ENCODE data around the gene MYO7A. TPM values are rescaled to one million over a fixed set of nuclear protein-coding genes. Genes with fewer than 3 reads are reported as not detected.

MYO7A gene
- total RNA-seq, 1 experiment from 2014 or later: 2.5 TPM

DNA sequence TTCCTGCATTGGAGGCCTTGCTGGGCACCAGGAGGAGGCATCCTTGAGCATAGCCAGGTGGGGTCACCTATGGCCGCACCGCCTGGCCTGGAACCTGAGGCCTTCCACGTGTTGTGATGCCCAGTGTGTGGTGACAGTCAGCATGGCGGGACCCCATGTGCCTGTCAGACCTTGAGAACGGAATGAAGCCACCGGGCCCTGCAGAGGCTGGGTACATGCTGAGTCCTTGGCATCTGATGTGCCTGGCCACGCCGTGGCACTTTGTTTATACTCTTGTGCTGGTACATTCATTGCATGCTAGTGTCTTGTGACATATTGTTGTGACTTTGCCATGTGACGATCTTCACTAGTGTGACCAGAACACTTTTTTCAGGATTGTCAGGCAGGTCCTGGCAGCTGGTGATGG is 8.5 kb upstream of the MYO7A start:
- CTCF ChIA-PET: no interaction called here
- H3K27ac Mint-ChIP-seq: no peak overlapping the region
- POLR2A ChIA-PET: no interaction called here
- no peak overlapping the region for H3K4me3 Mint-ChIP-seq
- no peaks in the 10 kb centered on the region for H3K27me3 Mint-ChIP-seq (ENCODE audit: low read depth)
- TF ChIP-seq JAZF1 (CRISPR knock-in tag; IDR thresholded peaks at IDR 0.05): no peak
- TF ChIP-seq, protein P1, sequence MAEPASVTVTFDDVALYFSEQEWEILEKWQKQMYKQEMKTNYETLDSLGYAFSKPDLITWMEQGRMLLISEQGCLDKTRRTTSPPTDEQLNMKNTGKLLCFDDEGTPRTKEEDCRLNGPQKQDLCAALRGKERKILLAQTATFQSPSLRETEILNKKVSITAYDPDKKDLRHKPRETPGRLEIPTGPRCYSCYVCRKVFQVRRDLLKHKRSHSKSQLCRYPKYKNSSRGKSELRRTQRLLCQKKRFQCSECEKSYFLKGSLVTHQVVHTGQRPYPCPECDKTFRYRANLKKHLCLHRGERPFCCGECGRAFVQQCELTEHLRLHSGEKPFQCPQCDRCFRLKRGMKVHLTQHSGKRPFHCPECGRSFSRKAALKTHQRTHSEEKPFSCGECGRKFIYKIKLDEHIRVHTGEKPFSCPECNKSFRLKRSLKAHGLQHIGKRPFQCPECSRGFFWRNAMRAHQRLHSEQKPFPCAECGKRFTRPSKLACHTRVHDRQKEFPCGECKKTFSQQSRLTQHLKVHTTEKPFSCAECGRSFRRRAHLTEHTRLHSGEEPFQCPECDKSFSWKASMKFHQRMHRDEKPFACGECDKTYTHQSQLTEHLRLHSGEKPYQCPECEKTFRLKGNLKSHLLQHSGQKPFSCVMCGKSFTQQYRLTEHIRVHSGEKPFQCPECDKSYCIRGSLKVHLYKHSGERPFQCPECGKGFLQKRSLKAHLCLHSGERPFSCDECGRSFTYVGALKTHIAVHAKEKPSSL (CRISPR knock-in tag; conservative IDR thresholded peaks at IDR 0.05): no peak
- TF ChIP-seq ZNF219 (CRISPR knock-in tag; IDR thresholded peaks at IDR 0.05; ENCODE audit: borderline replicate concordance): no peak
- TF ChIP-seq ESRRA (CRISPR knock-in tag; IDR thresholded peaks at IDR 0.05; ENCODE audit: borderline replicate concordance): no peak
- TF ChIP-seq, protein P2, sequence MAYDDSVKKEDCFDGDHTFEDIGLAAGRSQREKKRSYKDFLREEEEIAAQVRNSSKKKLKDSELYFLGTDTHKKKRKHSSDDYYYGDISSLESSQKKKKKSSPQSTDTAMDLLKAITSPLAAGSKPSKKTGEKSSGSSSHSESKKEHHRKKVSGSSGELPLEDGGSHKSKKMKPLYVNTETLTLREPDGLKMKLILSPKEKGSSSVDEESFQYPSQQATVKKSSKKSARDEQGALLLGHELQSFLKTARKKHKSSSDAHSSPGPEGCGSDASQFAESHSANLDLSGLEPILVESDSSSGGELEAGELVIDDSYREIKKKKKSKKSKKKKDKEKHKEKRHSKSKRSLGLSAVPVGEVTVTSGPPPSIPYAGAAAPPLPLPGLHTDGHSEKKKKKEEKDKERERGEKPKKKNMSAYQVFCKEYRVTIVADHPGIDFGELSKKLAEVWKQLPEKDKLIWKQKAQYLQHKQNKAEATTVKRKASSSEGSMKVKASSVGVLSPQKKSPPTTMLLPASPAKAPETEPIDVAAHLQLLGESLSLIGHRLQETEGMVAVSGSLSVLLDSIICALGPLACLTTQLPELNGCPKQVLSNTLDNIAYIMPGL (CRISPR knock-in tag; IDR thresholded peaks at IDR 0.05): no peak
- no peak for TF ChIP-seq EMX1 (CRISPR knock-in tag; IDR thresholded peaks at IDR 0.05)
- TF ChIP-seq, protein P3, sequence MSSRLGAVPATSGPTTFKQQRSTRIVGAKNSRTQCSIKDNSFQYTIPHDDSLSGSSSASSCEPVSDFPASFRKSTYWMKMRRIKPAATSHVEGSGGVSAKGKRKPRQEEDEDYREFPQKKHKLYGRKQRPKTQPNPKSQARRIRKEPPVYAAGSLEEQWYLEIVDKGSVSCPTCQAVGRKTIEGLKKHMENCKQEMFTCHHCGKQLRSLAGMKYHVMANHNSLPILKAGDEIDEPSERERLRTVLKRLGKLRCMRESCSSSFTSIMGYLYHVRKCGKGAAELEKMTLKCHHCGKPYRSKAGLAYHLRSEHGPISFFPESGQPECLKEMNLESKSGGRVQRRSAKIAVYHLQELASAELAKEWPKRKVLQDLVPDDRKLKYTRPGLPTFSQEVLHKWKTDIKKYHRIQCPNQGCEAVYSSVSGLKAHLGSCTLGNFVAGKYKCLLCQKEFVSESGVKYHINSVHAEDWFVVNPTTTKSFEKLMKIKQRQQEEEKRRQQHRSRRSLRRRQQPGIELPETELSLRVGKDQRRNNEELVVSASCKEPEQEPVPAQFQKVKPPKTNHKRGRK (CRISPR knock-in tag; IDR thresholded peaks at IDR 0.05; ENCODE audit: borderline replicate concordance): no peak
- TF ChIP-seq, protein P4, sequence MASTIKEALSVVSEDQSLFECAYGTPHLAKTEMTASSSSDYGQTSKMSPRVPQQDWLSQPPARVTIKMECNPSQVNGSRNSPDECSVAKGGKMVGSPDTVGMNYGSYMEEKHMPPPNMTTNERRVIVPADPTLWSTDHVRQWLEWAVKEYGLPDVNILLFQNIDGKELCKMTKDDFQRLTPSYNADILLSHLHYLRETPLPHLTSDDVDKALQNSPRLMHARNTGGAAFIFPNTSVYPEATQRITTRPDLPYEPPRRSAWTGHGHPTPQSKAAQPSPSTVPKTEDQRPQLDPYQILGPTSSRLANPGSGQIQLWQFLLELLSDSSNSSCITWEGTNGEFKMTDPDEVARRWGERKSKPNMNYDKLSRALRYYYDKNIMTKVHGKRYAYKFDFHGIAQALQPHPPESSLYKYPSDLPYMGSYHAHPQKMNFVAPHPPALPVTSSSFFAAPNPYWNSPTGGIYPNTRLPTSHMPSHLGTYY (CRISPR knock-in tag; IDR thresholded peaks at IDR 0.05): no peak
- TF ChIP-seq ZNF121 (CRISPR knock-in tag; IDR thresholded peaks at IDR 0.05): no peak
- TF ChIP-seq, protein P5, sequence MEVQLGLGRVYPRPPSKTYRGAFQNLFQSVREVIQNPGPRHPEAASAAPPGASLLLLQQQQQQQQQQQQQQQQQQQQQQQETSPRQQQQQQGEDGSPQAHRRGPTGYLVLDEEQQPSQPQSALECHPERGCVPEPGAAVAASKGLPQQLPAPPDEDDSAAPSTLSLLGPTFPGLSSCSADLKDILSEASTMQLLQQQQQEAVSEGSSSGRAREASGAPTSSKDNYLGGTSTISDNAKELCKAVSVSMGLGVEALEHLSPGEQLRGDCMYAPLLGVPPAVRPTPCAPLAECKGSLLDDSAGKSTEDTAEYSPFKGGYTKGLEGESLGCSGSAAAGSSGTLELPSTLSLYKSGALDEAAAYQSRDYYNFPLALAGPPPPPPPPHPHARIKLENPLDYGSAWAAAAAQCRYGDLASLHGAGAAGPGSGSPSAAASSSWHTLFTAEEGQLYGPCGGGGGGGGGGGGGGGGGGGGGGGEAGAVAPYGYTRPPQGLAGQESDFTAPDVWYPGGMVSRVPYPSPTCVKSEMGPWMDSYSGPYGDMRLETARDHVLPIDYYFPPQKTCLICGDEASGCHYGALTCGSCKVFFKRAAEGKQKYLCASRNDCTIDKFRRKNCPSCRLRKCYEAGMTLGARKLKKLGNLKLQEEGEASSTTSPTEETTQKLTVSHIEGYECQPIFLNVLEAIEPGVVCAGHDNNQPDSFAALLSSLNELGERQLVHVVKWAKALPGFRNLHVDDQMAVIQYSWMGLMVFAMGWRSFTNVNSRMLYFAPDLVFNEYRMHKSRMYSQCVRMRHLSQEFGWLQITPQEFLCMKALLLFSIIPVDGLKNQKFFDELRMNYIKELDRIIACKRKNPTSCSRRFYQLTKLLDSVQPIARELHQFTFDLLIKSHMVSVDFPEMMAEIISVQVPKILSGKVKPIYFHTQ (CRISPR knock-in tag; IDR thresholded peaks at IDR 0.05): no peak
- TF ChIP-seq, protein P6, sequence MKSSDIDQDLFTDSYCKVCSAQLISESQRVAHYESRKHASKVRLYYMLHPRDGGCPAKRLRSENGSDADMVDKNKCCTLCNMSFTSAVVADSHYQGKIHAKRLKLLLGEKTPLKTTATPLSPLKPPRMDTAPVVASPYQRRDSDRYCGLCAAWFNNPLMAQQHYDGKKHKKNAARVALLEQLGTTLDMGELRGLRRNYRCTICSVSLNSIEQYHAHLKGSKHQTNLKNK (CRISPR knock-in tag; IDR thresholded peaks at IDR 0.05): no peak
- TF ChIP-seq CREM (CRISPR knock-in tag; IDR thresholded peaks at IDR 0.05): no peak
- TF ChIP-seq FOXK1 (CRISPR knock-in tag; IDR thresholded peaks at IDR 0.05): no peak
- no peak for TF ChIP-seq SMAD4 (CRISPR knock-in tag; IDR thresholded peaks at IDR 0.05)
- TF ChIP-seq NR2C2 (CRISPR knock-in tag; IDR thresholded peaks at IDR 0.05): no peak
- TF ChIP-seq, protein P7, sequence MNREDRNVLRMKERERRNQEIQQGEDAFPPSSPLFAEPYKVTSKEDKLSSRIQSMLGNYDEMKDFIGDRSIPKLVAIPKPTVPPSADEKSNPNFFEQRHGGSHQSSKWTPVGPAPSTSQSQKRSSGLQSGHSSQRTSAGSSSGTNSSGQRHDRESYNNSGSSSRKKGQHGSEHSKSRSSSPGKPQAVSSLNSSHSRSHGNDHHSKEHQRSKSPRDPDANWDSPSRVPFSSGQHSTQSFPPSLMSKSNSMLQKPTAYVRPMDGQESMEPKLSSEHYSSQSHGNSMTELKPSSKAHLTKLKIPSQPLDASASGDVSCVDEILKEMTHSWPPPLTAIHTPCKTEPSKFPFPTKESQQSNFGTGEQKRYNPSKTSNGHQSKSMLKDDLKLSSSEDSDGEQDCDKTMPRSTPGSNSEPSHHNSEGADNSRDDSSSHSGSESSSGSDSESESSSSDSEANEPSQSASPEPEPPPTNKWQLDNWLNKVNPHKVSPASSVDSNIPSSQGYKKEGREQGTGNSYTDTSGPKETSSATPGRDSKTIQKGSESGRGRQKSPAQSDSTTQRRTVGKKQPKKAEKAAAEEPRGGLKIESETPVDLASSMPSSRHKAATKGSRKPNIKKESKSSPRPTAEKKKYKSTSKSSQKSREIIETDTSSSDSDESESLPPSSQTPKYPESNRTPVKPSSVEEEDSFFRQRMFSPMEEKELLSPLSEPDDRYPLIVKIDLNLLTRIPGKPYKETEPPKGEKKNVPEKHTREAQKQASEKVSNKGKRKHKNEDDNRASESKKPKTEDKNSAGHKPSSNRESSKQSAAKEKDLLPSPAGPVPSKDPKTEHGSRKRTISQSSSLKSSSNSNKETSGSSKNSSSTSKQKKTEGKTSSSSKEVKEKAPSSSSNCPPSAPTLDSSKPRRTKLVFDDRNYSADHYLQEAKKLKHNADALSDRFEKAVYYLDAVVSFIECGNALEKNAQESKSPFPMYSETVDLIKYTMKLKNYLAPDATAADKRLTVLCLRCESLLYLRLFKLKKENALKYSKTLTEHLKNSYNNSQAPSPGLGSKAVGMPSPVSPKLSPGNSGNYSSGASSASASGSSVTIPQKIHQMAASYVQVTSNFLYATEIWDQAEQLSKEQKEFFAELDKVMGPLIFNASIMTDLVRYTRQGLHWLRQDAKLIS (CRISPR knock-in tag; IDR thresholded peaks at IDR 0.05; ENCODE audit: borderline replicate concordance): no peak
- no peak for TF ChIP-seq TCF7 (CRISPR knock-in tag; IDR thresholded peaks at IDR 0.05; ENCODE audit: low read depth)
- TF ChIP-seq ELF4 (CRISPR knock-in tag; IDR thresholded peaks at IDR 0.05; ENCODE audit: low read depth): no peak
- TF ChIP-seq NFATC4 (CRISPR knock-in tag; IDR thresholded peaks at IDR 0.05): no peak
- DNase-seq (ENCODE audit: low spot score) (no peak), ATAC-seq (no peak)
- H3K9me3 Mint-ChIP-seq: no peaks in the 10 kb centered on the region
- H3K4me1 Mint-ChIP-seq: no peaks in the 10 kb centered on the region
- peaks cover 3% of the 10 kb centered on the region; the same call in 1 of the 2 replicates for H3K36me3 Mint-ChIP-seq
